HG02943 (cell line): ENCODE data around the gene STX1A.
A peak's percentile ranks its signal among the peaks of the same experiment; 100 is the strongest.
"Not testable (repeated sequence)": the region's sequence is repeated elsewhere in the genome, so short reads cannot be mapped to it uniquely, and the experiment has no call there.

Experiments used
- ATAC-seq: cut with Tn5 transposase; IDR thresholded peaks from one replicate; pipeline ENCODE4 v1.9.1; 2021; ENCODE audit warnings: mild to moderate bottlenecking, low read depth, moderate library complexity; ENCODE audit not compliant: unreplicated experiment

STX1A gene

GRCh38 chr7:73685311-73685710, 34.2 kb downstream of the STX1A start:
- no peak for ATAC-seq

- ATAC-seq, result no peak
Measured at GRCh38 chr7:73683788-73684693, 35.4 kb downstream of the STX1A start.

GRCh38 chr7:73683056-73683787, 36.2 kb downstream of the STX1A start, which contains the start of the genes BUD23 and DNAJC30:
Gene BUD23 (plus strand): TSS chr7:73683597. CDS start chr7:73683626, 29 bp downstream.
Gene DNAJC30 (minus strand): TSS chr7:73683453. CDS start chr7:73683423, 30 bp downstream.
- ATAC-seq, result peak; percentile 92

- no peak for ATAC-seq
Measured at GRCh38 chr7:73682745-73683055, 36.8 kb downstream of the STX1A start.

DNA sequence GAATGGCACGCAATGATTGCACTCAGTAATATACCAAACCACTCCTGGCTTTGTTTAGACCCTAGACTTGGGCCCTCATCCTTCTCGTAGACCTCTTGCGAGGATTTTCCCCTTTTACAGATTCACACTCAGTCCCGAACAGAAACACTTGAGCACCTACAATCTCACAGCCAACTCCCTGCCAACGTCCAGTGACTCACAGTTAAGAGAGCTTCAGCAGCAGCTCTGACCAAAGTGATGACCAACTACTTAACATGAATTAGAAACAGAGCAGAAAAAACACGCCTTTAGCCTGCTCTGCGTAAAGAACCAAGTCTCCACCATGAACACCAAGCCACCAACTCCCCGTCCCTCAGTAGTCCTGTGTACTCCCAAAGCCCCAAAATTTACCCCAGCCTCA, 38.4 kb downstream of the STX1A start:
- no peak for ATAC-seq

DNA sequence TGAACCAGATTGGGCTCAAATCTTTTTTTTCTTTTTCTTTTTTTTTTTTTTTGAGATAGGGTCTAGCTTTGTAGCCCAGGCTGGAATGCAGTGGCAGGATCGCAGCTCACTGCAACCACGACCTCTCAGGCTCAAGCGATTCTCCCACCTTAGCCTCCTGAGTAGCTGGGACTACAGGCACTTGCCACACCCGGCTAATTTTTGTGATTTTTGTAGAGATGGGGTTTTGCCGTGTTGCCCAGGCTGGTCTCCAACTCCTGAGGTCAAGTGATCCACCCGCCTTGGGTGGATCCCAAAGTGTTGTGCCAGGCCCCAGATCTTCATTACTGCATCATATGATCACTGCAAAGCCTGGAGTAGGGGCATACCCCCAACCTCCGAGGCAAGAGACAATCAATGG, 39.0 kb downstream of the STX1A start:
- ATAC-seq, result no peak

DNA sequence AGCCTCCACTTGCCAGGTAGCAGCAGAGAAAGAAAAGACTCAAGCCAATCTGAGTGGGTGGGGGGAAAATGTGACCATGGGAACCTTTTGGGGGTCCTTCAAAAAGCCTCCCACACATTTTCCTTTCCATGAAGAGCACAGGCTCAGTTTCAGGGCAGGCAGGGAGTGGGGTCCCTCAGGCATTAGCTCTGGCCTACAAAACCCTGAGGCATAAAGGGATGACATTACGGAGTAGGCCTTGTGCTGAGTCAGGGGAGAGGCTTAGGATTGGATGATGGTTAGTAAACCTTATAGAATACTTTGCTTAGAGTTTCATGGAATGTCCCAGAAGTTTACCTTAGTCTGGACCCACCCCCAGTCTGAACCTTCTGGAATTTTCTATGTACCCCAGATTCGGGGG, 39.8 kb downstream of the STX1A start:
- ATAC-seq, result no peak

DNA sequence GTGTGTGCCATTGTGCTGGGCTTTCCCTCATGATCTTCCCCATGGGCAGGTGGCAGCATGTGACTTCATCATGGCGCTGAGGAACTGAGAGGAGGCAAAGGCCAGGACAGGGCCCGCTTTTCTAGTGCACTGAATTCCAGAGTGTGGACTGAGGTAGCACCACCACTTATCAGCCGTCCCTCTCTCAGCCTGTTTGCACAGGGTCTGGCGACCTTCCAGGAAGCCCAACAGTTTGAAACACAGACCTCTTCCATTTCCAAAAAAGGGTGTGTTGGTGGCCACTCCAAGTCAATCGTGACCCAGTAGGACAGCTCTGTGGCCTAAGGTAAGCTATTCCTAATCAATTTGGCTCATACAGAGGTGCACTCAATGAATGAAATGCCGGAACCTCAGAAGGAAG, 40.6 kb downstream of the STX1A start:
- no peak for ATAC-seq

DNA sequence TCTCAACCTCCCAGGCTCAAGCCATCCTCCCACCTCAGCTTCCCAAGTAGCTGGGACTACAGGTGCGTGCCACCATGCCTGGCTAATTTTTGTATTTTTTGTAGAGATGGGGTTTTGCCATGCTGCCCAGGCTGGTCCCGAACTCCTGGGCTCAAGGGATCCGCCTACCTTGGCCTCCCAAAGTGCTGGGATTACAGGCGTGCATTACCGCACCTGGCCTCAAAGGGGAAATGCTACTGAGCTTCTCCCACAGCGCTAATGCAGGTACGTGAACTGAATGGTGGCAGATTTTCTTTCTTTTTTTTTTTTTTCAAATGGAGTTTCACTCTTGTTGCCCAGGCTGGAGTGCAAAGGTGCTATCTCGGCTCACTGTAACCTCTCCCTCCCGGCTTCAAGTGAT, 43.4 kb downstream of the STX1A start:
- not testable (repeated sequence) for ATAC-seq

GRCh38 chr7:73674468-73675124, 44.9 kb downstream of the STX1A start:
- no peak for ATAC-seq

- ATAC-seq, result no peak
Measured at GRCh38 chr7:73671857-73672445, 47.5 kb downstream of the STX1A start.

DNA sequence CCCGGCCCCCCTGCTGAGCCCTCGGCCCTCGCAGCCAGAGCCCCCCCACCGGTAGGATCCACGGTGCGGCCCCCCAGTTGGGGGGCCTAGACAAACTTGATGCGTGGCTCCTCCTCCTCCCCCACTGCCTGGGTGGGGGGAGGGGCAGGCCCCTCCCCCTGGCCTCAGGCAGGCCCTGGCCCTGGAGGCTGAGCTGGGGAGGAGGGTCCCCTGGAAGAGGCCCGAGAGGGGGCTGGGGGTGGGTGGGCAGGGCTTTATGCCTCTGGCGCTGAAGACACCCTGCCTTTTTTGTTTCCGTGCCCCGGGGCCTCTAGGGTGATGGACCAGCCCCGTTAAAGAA, 48.2 kb downstream of the STX1A start:
- ATAC-seq, result no peak

- no peak for ATAC-seq
Measured at GRCh38 chr7:73669858-73670385, 49.5 kb downstream of the STX1A start.

DNA sequence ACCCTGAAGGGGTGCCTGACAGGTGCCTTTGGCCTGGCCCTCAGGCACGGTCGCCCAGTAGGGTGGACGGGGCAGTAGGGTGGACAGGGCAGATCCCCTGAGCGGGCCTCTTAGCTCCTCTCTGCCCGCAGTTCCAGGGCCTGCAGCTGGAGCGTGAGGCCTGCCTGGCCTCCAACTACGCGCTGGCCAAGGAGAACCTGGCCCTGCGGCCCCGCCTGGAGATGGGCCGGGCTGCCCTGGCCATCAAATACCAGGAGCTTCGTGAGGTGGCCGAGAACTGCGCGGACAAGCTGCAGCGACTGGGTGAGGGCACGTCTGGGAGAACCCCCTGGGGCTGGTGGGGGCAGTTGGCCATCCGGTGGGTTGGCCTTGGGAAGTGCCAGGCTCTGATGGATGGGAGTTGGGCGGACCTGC, 50.2 kb downstream of the STX1A start:
- no peak for ATAC-seq

DNA sequence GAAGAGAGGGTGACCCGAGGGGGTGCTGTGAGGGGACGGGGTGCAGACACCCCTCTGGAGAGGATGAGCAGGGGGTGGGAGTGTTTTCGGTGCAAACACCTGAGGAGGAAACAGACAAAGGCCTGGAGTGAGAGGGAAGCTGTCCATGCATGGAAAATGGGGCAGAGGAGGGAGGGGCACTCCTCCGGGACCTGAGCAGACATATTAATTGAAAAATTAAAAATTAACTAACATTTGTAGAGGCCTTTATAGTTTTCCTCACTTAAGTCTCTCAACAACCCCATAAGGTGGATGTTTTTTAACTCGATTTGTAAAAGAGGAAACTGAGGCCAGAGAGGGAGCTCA, 50.6 kb downstream of the STX1A start:
- no peak for ATAC-seq

GRCh38 chr7:73668103-73668885, 51.2 kb downstream of the STX1A start:
- no peak for ATAC-seq

DNA sequence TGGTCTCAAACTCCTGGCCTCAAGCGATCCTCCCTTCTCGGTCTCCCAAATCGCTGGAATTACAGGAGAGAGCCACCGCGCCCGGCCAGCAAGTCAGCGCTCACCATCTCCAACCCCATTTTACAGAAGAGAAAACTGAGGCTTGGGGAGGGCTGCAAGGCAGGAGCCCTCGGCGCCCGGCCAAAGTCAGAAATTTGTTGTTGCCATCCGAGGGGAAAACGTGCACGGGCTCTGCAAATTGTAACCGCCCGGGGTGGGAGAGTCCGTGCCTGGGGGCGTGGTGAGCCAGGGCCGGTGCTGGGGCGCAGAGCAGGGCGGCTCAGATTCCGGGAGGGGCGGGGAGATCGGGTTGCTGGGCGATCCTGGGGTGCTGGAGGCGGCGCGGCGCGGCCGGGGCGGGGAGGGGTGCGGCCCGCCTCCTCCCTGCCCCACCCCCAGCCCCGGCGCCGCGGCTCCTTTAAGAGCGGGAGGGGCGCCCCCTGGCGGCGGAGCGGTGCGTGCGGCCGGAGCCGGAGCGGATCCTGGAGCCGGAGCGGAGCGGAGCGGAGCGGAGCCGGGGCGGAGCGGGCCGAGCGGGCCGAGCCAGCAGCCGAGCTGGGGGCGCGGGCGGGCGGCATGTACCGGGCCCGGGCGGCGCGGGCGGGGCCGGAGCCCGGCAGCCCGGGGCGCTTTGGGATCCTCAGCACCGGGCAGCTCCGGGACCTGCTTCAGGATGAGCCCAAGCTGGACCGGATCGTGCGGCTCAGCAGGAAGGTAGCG, 51.9 kb downstream of the STX1A start, which contains the start of gene VPS37D:
TSS of gene VPS37D (plus strand) at position 488 of the 759 bp plus-strand sequence. CDS start at position 616, 128 bp downstream.
- peak; percentile 88 for ATAC-seq

DNA sequence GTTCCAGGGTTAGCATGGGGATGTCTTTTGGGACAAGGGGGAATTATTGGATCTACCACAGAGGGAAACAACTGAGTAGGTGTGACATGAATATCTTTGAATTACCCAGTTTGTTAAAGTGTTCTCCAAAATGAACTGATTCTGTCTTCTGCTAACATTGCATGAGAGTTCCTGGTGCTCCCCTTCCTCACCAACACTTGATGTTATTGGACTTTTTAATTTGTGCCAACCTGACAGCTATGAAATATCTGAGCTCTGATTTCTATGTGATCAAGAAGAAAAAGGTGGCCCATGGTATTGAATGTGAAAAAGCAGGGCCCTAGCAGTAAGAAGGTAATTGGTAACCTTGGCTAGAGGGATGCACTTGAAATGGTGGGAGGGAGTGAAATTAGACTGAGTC, 56.4 kb downstream of the STX1A start:
- ATAC-seq, result no peak

- ATAC-seq, result not testable (repeated sequence)
Measured at GRCh38 chr7:73660594-73660993, 58.9 kb downstream of the STX1A start.
